Activated CD4-positive, alpha-beta T cell treated with anti-CD3 and anti-CD28 coated beads, Interleukin-10, Interleukin-2, amounts not matched to agents 100 ng/mL and 50 ng/mL, durations not matched to agents 16 hours and 8 hours (primary cell): ENCODE results near the gene SLC2A2.
"Not testable (repeated sequence)": the region's sequence is repeated elsewhere in the genome, so short reads cannot be mapped to it uniquely, and the experiment has no call there.

ENCODE experiments used
- DNase-seq: peaks from one replicate; pipeline ENCODE4 v3.0.0-alpha.2; 2020

Gene SLC2A2

GRCh38 chr3:170982733-170983132 is 43.8 kb downstream of the SLC2A2 start:
- DNase-seq, result no peak

DNA sequence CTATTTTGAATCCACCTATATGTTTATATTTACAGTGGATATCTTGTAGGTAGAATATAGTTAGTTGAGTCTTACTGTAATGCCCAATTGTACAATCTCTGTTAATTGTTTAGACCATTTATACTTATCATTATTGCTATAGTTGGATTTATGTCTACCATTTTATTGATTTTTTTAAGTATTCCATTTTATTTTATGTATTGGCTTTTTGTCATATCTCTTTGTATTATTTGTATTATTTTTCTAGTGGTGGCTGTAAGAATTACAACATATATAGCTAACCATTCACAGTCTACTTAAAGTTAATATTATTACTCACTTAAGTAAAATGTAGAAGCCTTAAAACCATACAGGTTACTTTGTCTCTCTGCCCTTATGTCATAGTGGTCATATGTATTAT is 46.1 kb downstream of the SLC2A2 start:
- DNase-seq, result no peak

DNA sequence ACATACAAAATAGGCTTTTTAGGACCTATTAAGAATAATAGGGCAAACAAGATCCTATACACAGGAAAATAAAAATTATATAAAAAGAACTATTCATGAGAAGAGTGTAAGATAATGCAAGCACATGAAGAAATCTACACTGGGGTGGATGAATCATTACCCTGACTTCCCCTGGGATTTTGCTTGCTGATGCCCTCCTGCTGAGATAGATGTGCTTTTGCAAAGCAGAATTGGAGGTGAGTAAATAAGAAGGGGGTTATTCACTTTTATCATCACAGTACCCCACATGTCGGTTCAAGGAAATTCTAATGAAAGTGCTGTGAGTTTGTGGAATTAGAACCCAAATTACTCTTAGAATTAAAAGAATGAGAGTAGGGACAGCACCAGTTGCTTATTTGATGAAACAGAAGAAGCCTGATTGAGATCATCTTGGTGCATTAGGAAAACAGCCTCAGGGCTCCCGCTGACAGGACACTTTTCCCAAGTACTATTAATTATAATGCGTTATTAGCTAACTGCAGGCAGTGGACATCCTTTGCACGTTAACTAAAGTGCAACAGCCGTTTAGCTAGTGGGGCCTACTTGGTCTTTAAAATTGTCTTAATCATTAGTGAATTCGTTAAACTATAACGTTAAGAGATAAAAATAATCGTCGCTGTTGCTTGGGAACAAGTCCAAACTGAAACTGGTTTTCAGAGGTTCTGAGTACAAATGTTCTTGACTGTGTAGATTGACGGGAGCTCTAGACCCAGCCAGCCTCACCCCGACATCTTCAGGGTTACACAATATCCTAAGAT is 48.4 kb downstream of the SLC2A2 start:
- no peak for DNase-seq

DNA sequence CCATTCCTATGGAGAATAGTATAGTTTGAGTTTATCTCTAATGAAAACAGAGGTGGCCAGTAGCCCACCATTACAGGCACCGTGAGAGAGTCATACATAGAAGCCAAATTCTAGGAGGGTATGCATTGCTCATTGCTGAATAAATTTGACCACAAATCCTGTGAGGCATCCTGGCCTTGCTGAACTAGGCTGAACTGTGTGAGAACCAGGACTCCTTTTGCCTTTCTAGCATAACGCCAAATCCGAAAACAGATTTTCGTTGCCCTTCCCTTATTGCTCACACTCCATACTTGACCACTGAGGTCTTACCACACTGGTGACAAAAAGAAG is 50.4 kb downstream of the SLC2A2 start:
- no peak for DNase-seq

DNA sequence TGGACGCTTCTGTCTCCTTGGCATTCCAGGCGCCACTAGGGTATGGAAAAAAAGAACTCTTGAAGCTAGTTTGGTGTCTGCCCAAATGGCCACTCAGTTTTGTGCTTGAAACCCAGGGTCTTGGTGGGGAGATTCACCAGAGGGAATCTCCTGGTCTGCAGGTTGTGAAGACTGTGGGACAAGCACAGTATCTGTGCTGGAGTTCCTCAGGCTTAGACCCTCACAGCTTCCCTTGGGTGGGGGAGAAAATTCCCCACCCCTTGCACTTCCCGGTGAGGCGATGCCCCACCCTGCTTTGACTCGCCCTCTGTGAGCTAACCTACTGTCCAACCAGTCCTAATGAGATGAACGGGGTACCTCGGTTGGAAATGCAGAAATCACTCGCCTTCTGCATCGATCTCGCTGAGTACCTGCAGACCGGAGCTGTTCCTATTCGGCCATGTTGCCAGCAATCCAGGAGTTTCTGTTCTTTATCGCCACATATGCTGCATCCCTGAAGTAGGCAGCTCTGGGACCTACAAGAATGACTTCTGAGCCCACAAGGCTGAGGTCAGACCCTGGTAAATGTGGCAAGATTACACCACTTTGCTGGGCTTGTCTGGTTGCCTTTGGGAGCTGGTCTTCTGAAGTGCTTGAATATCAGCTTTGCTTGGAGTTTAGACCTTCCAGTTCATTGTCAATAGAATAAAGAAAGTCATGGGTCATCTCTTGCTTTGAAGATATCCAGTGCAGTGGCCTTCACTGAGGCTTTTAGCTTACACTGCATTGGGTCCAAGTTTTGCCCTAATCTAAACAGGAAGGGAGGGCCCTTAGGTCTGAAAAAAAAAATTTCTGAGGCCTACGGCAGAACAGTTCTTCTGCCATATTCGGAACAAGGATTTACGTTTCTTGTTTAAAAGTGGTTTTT is 51.0 kb downstream of the SLC2A2 start:
- DNase-seq, result no peak

- no peak for DNase-seq
Observed at GRCh38 chr3:170974872-170975271, 51.6 kb downstream of the SLC2A2 start.

- not testable (repeated sequence) for DNase-seq
Observed at GRCh38 chr3:170972917-170973316, 53.6 kb downstream of the SLC2A2 start.

GRCh38 chr3:170967126-170967525 is 59.4 kb downstream of the SLC2A2 start:
- DNase-seq, result no peak

DNA sequence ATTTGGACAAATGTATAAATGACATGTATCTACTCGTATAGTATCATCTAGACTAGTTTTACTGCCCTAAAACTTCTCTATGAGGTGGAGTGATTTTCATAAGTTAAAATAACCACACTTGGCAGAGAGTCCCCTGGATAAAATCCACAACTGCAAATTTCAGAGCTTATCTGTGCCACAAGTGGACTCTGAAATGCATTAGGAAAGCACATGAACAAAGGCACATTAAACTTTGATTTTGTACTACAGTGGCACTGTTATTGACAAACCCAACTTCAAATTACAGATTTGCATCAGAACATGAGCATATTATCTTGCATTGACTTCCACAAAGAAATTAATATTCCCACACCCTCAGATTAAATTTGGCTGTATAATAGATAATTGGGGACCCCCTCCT is 60.0 kb downstream of the SLC2A2 start:
- DNase-seq, result no peak

DNA sequence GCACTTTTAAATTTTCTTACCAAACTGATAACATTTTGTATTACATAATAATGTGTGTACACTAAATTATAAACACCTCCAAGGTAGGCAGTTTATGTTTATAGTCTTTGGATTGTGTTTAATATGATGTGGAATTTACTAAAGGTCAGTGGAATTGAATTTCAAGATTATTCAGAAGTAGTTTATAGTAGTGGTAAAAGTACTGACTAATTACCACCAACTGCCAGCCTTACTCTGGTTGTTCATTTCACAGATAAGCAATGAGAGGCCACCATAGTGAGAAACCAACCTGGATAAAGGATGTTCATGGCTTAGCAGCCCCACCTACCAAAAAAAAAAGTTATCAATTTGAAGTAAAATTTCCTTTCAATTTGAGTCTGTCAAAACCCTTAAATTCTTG is 64.1 kb downstream of the SLC2A2 start:
- DNase-seq, result peak; percentile 10

GRCh38 chr3:170961616-170962400 is 64.7 kb downstream of the SLC2A2 start:
- peak; percentile 26 for DNase-seq

DNA sequence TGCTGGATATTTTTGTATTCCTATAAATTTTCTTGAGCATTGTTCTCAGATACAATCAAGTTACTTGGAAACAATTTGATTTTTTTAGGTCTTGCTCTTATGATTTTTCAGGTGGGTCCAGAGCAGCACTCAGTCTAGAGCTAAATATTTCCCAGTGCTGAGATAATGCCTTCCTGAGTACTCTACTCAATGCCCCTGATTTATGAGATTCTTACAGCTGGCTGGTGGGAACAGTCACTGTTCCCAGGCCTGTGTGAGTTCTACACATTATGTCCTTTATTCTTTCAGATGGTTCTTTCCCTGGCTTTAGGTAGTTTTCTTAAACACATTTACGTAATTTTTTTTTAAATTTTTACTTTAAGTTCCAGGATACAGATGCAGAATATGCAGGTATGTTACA is 67.1 kb downstream of the SLC2A2 start:
- DNase-seq, result no peak

GRCh38 chr3:170956647-170957046 is 69.9 kb downstream of the SLC2A2 start:
- DNase-seq, result no peak

DNA sequence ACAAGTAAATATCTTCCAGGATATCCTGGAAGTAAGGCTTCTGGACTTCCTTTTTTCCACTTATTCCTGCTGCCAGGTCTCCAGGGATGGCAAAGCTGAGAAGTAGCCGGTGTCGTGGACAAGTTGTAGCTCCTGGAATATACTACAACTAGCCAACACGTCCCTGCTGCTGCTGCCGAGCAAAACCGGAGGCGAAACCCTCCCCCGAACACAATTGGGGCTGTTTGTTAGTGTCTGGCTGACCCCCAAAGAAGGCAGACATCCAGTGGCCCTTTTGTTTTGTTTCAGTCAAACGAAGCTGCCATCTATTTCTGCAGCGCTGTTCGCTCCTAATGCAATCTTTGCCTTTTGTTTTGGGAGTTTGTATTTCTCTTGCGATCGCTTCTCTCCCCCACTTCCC is 72.8 kb downstream of the SLC2A2 start:
- no peak for DNase-seq

DNA sequence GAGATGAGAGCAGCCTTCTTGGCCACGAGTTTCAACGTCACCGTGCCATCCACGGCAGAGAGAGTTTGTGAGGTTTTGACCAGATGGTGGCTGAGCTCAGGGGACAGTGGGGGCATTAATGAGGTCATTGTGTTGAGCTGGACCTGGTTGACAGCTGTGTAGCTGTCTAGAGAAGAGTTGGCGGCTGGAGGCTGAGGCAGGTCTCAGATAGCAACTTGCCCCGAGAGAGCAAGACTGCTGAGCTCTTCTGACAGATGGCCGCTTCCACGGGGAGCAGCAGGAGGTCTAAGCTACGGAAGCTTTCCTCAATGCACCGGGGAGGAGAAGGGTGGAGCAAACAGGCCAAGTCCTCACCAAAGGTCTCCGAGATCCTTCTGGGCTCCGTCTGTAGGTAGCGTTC is 73.3 kb downstream of the SLC2A2 start:
- no peak for DNase-seq

DNA sequence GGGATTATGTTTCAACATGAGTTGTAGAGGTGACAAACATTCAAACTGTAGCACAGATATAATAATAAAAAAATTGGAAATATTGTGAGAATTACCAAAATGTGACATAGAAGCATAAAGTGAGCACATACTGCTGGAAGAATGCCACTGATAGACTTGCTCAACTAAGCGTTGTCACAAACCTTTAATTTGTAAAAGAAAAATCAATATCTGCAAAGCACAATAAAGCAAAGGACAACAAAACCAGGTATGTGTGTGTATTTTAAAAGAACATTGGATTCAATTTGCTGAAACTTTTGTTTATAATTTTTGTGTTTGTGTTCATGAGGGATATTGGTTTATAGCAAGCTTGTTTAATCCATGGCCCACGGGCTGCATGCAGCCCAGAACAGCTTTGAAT is 77.3 kb downstream of the SLC2A2 start:
- DNase-seq, result no peak

DNA sequence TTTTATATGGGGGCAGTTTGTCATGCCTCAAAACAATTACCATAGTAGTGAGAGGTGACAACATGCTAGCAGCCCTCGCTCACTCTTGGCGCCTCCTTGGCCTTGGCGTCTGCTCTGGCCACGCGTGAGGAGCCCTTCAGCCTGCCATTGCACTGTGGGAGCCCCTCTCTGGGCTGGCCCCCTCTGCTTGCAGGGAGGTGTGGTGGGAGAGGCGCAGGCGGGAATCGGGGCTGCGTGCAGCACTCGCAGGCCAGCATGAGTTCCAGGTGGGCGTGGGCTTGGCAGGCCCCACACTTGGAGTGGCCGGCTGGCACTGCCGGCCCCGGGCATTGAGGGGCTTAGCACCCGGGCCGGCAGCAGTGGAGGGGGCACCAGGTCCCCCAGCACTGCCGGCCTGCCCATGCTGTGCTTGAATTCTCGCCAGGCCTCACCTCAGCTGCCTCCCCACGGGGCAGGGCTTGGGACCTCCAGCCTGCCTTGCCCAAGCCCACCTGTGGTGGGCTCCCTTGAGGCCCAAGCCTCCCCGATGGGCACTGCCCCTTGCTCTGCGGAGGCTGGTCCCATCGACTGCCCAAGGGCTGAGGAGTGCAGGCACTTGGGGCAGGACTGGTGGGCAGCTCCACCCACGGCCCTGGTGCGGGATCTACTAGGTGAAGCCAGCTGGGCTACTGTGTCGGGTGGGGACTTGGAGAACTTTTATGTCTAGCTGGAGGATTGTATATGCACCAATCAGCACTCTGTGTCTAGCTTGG is 79.3 kb downstream of the SLC2A2 start:
- DNase-seq, result no peak
